Measurements from ENCODE around the gene DBF4B. TPM values are rescaled to one million over a fixed set of nuclear protein-coding genes. Genes with fewer than 3 reads are reported as not detected.

The DBF4B gene
- total RNA-seq, 4 donors from 2014 or later: 1.5 to 3.5 (median 2.5) TPM

GRCh38 chr17:44749076-44749979 lies 40.9 kb downstream of the DBF4B start:
- no peak for DNase-seq
- Histone ChIP-seq H3K27me3 (no peaks in the 10 kb centered on the region), H3K9me3 (no peaks in the 10 kb centered on the region), H3K36me3 (no peaks in the 10 kb centered on the region), H3K27ac (peak overlapping the region in 1 of 4 donors; percentile 25), H3K4me1 (no peaks in the 10 kb centered on the region), H3K4me3 (no peak overlapping the region)
- in situ Hi-C loops (cut with MboI; ENCODE audit: low pct_ligation_motif_present in 1 of 4, low pct_unique_long_range_greater_than_20kb in 1 of 4, low sequenced_read_pairs in 3 of 4) (no loop called here), intact Hi-C loops (cut with DNase I; ENCODE audit: low total_unique reads) (no loop called here)
- no peak for TF ChIP-seq POLR2AphosphoS5 (IDR thresholded peaks at IDR 0.05)
- TF ChIP-seq CTCF (IDR thresholded peaks at IDR 0.05): no peak
- TF ChIP-seq EP300 (IDR thresholded peaks at IDR 0.05; ENCODE audit: low read depth): no peak
- no peak for TF ChIP-seq POLR2A (IDR thresholded peaks at IDR 0.05)
- WGBS, 2 donors (ENCODE audit: low coverage in 1 of 2): 73% methylated on average over 17 of the region's 19 CpGs; no CpG with 5 or more reads in 1 of the 2 donors

- Histone ChIP-seq H3K27ac (peak overlapping the region in 1 of 4 donors; percentile 25), H3K4me3 (no peak overlapping the region), H3K27me3 (no peaks in the 10 kb centered on the region), H3K36me3 (no peaks in the 10 kb centered on the region), H3K4me1 (no peaks in the 10 kb centered on the region), H3K9me3 (no peaks in the 10 kb centered on the region)
- WGBS, 2 donors (ENCODE audit: low coverage in 1 of 2): 77% methylated on average over 9 of the region's 9 CpGs; no CpG with 5 or more reads in 1 of the 2 donors
- in situ Hi-C loops (cut with MboI; ENCODE audit: low pct_ligation_motif_present in 1 of 4, low pct_unique_long_range_greater_than_20kb in 1 of 4, low sequenced_read_pairs in 3 of 4): no loop called here
- DNase-seq: no peak
- TF ChIP-seq POLR2A (IDR thresholded peaks at IDR 0.05) (no peak), CTCF (IDR thresholded peaks at IDR 0.05) (no peak), POLR2AphosphoS5 (IDR thresholded peaks at IDR 0.05) (no peak), EP300 (IDR thresholded peaks at IDR 0.05; ENCODE audit: low read depth) (no peak)
- intact Hi-C loops (cut with DNase I; ENCODE audit: low total_unique reads): no loop called here
Observed at GRCh38 chr17:44749980-44750318, 41.5 kb downstream of the DBF4B start.

- H3K4me1 ChIP-seq: no peaks in the 10 kb centered on the region
- in situ Hi-C loops (cut with MboI; ENCODE audit: low pct_ligation_motif_present in 1 of 4, low pct_unique_long_range_greater_than_20kb in 1 of 4, low sequenced_read_pairs in 3 of 4): no loop called here
- H3K4me3 ChIP-seq: no peak overlapping the region
- TF ChIP-seq EP300 (IDR thresholded peaks at IDR 0.05; ENCODE audit: low read depth) (no peak), CTCF (IDR thresholded peaks at IDR 0.05) (no peak), POLR2A (IDR thresholded peaks at IDR 0.05) (no peak), POLR2AphosphoS5 (IDR thresholded peaks at IDR 0.05) (no peak)
- H3K27ac ChIP-seq: no peak overlapping the region
- H3K9me3 ChIP-seq: no peaks in the 10 kb centered on the region
- no peaks in the 10 kb centered on the region for H3K36me3 ChIP-seq
- intact Hi-C loops (cut with DNase I; ENCODE audit: low total_unique reads): no loop called here
- DNase-seq: no peak
- H3K27me3 ChIP-seq: no peaks in the 10 kb centered on the region
- WGBS, 2 donors (ENCODE audit: low coverage in 1 of 2): 70 to 93% methylated on average over 3 to 7 of the region's 7 CpGs
Observed at GRCh38 chr17:44751331-44751730, 42.9 kb downstream of the DBF4B start.

- 92 to 94% methylated on average over 8 to 10 of the region's 10 CpGs for WGBS, 2 donors (ENCODE audit: low coverage in 1 of 2)
- Histone ChIP-seq H3K4me1 (no peaks in the 10 kb centered on the region), H3K27me3 (no peaks in the 10 kb centered on the region), H3K27ac (no peak overlapping the region), H3K9me3 (no peaks in the 10 kb centered on the region), H3K36me3 (no peaks in the 10 kb centered on the region), H3K4me3 (no peak overlapping the region)
- intact Hi-C loops (cut with DNase I; ENCODE audit: low total_unique reads): no loop called here
- DNase-seq: no peak
- in situ Hi-C loops (cut with MboI; ENCODE audit: low pct_ligation_motif_present in 1 of 4, low pct_unique_long_range_greater_than_20kb in 1 of 4, low sequenced_read_pairs in 3 of 4): no loop called here
- TF ChIP-seq POLR2AphosphoS5 (IDR thresholded peaks at IDR 0.05) (no peak), POLR2A (IDR thresholded peaks at IDR 0.05) (no peak), EP300 (IDR thresholded peaks at IDR 0.05; ENCODE audit: low read depth) (no peak), CTCF (IDR thresholded peaks at IDR 0.05) (no peak)
Observed at GRCh38 chr17:44751806-44752205, 43.3 kb downstream of the DBF4B start.
